EL (cell line): ENCODE data around the gene NUDT14.

ENCODE experiments used
- DNase-seq: peaks from one replicate; pipeline ENCODE4 v3.0.0-alpha.2; 2016

The NUDT14 gene

GRCh38 chr14:105155681-105156413 is 25.3 kb downstream of the NUDT14 start:
- DNase-seq, result no peak

DNA sequence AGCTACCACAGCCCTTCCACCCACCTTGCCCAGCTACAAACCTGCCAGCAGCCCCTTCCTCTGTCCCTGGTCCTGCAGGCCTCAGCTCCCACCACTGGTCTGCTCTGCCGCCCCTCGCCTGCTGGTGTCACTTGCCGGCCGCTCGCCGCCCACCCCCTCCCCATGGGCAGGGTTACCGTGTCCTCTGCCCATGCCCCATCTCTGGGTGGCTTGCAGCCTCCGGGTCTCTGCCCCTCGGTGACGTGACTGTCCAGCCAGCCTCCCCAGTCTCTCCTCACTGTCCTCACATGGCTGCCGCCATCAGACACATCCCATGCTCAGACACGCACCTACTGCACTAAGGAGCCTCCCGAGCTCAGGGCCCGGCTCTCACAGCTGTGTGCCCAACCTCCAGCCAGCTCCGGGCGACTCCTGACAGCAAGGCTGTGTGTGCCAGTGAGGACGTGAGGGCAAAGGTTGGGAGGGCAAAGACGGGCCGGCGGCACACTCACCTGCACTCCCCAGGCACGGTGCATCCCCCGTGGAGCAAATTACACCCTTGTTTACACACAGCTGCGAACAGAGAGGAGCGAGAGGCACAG is 26.0 kb downstream of the NUDT14 start:
- DNase-seq, result no peak

GRCh38 chr14:105154476-105154871 is 26.6 kb downstream of the NUDT14 start:
- no peak for DNase-seq

GRCh38 chr14:105153739-105154475 is 27.2 kb downstream of the NUDT14 start:
- no peak for DNase-seq

GRCh38 chr14:105153331-105153731 is 27.8 kb downstream of the NUDT14 start:
- no peak for DNase-seq

DNA sequence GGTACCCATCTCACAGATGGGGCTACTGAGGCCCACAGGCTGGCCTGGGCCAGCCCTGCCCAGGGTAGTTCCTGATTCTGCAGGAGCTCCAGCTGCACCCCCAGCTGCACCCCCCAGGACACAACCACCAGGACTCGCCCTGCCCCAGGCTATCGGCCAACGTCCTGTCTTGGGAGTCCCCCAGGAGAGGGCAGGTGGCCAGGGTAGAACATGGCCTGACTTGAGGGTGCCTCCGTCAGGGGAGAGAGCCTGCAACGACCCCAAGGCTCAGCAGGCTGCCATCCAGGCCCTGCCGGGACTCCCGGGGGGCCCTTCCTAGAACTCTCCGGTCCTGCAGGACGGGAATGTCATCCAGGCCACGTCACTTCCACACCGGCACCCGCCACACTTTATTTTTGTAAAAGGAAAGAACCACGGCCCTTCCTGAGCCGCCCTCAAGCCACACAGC is 28.3 kb downstream of the NUDT14 start:
- DNase-seq, result no peak

DNA sequence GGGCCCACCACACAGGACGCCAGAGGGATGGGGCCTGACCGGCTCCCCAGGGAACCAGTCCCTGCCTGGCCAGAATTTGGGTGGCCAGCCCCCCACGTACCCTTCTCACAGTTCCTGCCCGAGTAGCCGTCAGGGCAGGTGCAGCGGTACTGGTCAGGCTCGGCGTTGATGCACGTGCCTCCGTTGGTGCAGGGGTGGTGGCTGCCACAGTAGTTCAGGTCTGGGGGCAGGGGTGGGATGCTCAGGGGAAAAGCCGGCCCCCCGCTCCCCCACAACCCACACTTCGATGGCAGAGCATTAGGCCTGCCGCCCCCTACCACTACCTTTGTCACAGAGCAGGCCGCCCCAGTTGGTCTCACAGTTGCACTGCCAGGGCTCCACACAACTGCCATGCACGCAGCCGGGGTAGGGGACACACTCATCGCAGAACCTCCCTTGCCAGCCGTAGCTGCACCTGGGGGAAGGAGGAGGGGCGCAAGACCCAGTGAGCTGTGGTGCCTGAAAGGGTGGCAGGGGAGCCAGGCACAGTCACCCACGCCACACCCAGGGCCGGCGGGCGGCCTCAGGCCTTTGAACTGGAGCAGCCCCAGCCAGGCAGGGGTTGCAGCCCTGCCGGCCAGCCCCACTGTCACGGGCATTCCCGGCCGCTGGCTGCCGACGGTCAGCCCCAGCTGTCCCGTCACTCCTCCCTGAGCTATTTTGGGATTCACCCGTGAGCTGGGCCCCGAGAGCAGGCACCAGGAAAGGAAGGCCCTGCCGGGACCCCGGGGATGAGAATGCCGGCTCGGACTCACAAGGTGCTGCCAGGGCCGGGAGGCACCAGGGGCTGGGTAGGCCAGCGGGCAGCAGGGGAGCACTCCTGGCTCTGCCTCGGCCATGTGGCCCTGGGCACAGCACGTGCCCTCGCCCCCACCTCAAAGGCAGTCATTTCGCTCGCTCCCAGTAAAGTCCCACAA is 29.0 kb downstream of the NUDT14 start:
- DNase-seq, result no peak

DNA sequence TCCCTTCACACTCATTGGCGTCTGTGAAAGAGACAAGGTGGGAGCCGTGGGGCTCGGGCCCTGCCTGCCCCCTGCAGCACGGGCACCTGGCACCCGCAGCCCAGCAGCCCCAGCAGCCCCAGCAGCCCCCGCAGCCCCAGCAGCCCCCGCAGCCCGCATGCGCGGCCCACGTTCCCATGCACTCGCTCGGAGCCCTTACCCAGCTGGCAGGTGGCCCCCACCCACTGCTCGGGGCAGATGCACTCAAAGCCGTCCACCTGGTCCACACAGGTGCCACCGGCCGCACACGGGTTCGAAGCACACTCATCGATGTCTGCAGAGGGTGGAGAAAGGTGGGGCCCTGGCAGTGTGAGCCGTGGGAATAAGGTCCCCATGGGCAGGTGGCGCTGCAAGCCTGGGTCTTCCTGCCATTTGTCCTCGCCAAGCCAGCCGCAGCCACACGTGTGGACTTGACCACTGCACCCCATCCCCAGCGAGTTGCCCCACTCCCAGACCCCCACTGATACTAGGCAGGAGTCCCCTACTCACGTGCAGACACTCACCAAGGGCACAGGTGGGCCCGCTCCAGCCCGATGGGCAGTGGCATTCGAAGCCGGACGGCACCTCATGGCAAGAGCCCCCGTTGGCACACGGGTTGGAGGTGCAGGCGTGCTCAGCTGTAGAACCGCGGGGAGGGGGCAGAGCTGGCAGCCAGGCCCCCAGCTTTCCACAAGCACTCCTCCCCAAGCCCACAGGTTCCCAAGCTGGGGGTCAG is 29.9 kb downstream of the NUDT14 start:
- DNase-seq, result no peak

DNA sequence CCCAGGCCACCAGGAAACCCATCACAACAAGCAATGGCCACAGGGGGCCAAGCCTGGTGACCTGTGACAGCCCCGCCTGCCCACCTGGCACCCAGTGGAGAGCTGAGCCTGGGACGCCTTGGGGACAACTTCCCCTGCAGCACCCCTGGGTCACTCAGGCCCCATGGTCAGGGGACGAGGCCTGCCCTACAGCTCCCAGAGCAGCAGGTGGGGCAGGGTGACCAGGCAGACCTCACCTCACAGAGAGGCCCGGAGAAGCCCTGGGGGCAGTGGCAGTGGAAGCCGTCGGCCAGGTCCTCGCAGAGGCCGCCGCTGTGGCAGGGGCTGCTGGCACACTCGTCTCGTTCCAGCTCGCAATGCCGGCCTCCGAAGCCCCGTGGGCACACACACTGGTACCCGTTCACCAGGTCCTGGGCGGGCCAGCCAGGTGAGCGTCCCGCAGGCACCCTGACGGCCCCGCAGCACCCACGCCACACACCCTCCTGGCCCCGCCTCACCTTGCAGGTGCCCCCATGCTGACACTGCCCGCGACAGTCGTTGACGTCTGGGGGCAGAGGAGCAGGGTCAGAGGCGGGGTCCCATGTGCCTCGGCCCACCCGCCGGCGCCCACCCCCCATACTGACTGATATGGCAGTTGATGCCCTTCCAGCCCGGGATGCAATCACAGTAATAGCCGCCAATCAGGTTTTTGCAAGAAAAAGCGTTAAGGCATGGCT is 30.6 kb downstream of the NUDT14 start:
- DNase-seq, result no peak

DNA sequence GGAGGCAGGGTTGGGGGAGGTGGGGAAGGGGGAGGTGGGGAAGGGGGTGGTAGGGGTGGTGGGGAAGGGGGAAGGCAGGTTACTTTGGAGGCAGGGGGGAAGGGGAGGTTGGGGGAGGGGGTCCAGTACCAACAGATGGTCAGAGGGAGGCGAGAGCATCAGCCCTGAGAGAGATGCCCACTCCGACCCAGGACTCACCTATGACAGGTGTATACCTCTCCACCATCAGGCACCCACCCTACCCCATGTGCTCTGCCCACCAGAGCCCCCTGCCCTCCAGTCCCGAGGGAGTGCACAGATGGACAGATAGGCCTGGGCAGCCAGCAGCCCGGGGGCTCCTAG is 31.1 kb downstream of the NUDT14 start:
- no peak for DNase-seq

DNA sequence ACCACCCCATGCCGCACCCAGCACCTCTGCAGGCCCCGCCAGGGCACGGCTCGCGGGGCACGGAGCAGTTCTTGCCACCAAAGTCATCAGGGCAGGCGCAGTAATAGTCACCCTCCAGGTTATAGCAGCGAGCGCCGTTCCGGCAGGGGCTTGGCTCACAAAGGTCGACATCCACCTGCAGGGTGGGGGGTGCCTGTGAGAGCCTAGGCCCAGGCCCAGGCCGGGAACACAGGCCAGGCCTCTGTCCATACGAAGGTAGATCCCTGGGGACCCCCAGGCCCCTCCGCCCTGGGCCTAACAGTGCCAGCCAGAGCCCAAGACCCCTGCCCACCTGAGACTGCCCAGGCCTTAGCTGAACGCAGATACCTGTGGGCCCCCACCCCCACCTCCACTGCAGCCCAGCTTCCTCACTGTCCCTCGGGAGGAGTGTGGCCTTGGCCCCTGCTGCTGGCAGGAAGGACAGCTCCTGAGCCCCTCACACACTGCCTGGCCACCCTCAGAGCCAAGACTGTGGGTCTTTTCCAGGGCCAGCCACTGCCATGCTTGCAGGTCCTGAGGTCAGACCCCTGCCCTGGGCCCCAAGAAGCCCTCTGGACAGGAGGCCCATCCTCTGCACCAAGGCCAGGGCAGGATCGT is 31.8 kb downstream of the NUDT14 start:
- no peak for DNase-seq

- DNase-seq, result no peak
Observed at GRCh38 chr14:105148604-105149145, 32.4 kb downstream of the NUDT14 start.

- DNase-seq, result no peak
Observed at GRCh38 chr14:105147671-105148603, 33.2 kb downstream of the NUDT14 start.

DNA sequence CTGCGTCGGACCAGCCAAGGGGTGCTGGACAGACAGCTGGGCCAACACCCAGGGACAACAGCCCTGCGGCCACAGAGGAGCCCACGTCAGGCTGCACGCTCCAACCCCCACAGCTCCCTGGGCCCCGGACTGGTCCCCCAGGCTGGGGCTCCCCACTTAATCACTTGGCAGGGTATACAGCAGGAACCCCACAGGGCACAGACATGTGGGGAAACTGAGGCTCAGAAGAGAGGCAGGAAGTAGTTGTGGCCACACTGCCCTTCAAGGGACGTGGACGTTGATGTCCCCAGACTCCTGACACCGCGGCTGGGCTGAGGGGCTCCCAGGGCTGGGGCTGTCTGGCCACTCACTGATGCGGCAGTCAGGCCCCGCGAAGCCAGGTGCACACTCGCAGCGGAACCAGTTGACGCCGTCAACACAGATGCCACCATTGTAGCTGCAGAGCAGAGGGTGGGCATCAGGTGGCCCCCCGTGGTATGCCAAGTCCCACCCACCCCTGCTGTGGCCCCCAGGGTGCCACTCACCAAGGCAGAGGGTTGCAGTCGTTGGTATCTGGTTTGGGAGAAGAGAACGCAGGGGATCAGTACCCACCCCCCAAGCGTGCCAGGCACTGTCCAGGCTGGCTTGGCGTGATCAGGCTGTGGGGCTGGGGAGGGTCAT is 34.0 kb downstream of the NUDT14 start:
- DNase-seq, result no peak

DNA sequence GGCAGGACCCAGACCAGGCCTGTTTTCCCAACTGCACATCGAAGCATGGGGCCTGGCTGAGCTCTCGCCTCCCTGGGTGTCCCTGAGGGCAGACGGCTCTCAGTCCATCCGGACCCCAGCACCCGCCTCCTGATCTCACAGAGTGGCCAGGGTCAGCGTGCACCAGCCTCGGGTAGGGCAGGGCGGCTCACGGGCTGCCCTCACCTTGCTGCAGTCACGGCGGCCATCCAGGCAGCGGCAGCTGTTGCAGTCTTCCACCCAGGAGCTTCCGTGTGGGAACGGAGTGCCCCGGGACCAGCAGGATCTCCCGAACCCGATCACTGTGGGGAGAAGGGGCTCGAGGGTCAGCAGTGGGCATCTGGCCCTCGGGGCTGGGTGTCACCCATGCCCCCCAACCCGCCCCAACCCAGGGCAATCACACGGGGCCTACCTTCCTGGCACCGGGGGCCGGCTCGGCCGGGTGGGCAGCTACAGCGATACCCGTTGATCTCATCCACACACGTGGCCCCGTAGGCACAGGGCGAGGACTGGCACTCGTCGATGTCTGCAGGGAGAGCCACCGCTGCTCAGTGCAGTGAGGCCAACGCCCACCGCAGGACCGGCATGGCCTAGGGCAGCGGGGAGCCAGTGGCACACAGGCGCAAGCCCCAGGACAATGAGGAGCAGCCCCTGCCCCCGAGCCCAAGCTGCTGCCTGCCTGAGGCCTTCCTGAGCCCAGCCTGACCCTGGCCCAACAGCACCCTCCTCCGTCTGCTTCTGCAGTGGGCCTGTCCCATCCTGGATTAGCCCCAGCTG is 34.7 kb downstream of the NUDT14 start:
- no peak for DNase-seq

DNA sequence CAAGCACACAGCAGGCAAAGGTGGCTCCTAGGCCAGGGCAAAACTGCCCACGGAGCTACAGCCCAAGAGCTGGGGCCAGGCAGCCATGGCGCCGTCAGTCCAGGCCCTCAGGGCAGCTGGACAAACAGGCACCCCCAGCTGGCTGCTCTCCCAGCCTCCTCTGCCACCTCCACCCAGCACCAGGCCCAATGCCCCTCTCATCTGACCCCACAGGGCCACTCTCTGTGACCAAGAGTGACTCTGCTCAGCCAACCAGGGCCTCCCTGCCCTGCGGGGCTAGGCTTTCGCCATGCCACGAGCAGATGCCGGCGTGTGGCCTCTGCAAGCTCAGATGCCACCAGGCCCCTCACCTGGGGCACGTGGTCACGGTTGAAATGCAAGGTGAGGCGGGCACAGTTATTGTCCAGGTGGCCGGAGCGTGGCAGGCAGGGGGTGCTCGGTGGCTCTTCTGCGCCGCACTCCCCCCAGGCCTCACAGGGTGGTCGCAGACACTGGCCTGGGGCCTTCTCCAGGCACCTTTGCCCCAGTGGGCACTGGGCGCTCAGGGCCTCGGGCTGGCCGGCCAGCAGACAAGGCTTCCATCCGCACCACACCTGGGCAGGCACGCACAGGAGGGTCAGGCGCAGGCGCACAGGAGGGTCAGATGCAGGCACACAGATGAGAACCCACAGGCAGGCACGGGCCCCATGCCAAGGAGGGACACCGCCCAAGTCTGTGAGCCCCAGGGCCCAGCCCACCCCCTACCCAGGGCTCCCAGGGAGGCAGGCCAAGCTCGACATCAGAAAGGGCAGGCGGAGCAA is 35.5 kb downstream of the NUDT14 start:
- DNase-seq, result no peak

DNA sequence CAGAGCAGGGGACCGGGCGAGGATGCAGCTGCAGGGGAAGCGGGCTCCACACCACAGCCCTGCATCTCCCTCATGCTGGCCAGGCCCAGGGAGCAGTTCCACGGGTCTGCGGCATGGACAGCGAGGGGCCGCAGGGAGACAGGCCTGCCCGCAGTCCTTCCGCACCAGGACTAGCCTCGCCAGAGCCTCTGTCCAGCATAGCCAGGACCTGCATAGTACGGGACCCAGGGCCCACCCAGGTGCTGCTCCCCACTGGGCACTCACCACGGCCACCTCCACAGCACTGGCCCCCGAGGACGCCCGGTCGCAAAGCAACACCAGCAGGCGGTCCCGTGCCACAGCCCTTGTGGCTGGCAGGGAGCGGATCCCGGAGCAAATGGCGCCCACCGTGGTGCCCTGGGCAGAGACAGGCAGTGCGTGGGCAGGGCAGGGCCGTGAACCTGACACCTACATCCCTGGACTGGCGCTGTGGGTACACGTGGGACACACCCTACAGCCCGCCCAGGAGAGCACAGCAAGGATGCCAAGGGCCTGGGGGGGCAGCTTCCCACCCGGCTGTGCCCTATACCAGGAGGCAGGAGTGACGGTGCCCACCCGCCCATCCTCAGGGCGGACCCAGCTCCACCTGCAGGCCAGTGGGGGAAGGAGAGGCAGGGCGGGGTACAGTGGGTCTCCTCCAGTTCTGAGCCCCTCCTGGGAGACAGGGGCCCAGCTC is 36.3 kb downstream of the NUDT14 start:
- no peak for DNase-seq
